Measurements from ENCODE around the gene GATM. TPM values are rescaled to one million over a fixed set of nuclear protein-coding genes. Genes with fewer than 3 reads are reported as not detected.

Gene GATM
- total and polyA plus RNA-seq, 2 of the 4 experiments (the other 2 are of a cell fraction) = 0.10 to 0.18 TPM

DNA sequence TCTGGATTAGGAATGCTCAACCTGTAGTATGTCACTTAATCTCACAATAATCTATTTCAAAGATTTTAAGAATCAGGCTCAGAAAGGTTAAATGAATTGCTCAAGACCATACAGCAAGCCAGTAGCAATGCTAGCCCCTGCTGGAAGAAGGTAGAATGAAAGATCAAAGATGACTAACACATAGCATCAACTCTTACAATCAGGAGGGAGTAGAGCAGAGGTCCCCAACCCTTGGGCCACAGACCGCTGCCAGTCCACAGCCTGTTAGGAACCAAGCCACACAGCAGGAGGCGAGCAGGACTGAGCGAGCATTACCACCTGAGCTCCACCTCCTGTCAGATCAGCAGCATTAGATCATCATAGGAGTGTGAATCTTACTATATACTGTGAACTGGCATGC lies 15.5 kb upstream of the GATM start:
- Histone ChIP-seq H3K4me2 (ENCODE audit: low read depth, low read length) (no peak overlapping the region), H2BK20ac (ENCODE audit: low read depth, low read length) (no peak overlapping the region), H4K8ac (ENCODE audit: low read depth in 2 of 2, low read length in 2 of 2) (no peak overlapping the region), H3K9me3 (ENCODE audit: control insufficient read depth, insufficient read depth, low read length) (no peaks in the 10 kb centered on the region), H2AFZ (replicated peaks; ENCODE audit: low read length, poor library complexity) (no peak overlapping the region), H3K4ac (ENCODE audit: low read depth, low read length) (no peak overlapping the region), H3K9ac (ENCODE audit: low read depth, low read length) (no peak overlapping the region), H2AK9ac (replicated peaks; ENCODE audit: low read depth, low read length, poor library complexity) (no peak overlapping the region), H4K20me1 (ENCODE audit: insufficient read depth, low read length) (no peaks in the 10 kb centered on the region), H4K91ac (ENCODE audit: insufficient read depth, low read depth, low read length) (no peak overlapping the region), H2AK5ac (ENCODE audit: low read depth, low read length) (no peak overlapping the region), H3K23ac (ENCODE audit: low read depth, low read length) (no peak overlapping the region), H3K27me3 (ENCODE audit: control insufficient read depth, insufficient read depth, low read length) (peaks cover 18% of the 10 kb centered on the region), H3K27ac (ENCODE audit: insufficient read depth, low read length) (no peak overlapping the region), H4K5ac (ENCODE audit: low read depth, low read length) (no peak overlapping the region), H3K4me3 (ENCODE audit: insufficient read depth, low read depth, low read length) (no peak overlapping the region), H3K9me1 (ENCODE audit: insufficient read depth, low read length) (no peaks in the 10 kb centered on the region), H3K36me3 (ENCODE audit: control insufficient read depth, insufficient read depth, low read length) (no peaks in the 10 kb centered on the region), H3K18ac (ENCODE audit: low read depth, low read length) (no peak overlapping the region), H2BK120ac (ENCODE audit: low read depth, low read length) (no peak overlapping the region), H3K4me1 (ENCODE audit: control insufficient read depth, insufficient read depth, low read length) (no peaks in the 10 kb centered on the region), H3K14ac (replicated peaks; ENCODE audit: low read depth, low read length) (no peak overlapping the region), H3K56ac (ENCODE audit: extremely low read depth, insufficient read depth, low read length) (no peak overlapping the region), H3K79me1 (ENCODE audit: low read depth in 1 of 2, low read length in 2 of 2) (no peaks in the 10 kb centered on the region), H2BK15ac (ENCODE audit: low read depth, low read length) (no peak overlapping the region), H2BK5ac (ENCODE audit: low read depth, low read length, poor library complexity, severe bottlenecking) (no peak overlapping the region)
- BruUV-seq (replicated peaks) = no TSS peak
- ChIA-PET POLR2A (ENCODE audit: unreplicated experiment) (no interaction called here), CTCF (interaction anchor here (0.6 kb wide), 1 partner anchor 166 kb away, joined by 6 read pairs; no protein-coding TSS in a partner anchor)
- dilution Hi-C loops (cut with HindIII; ENCODE audit: low sequenced_read_pairs, unreplicated experiment) (no loop called here), in situ Hi-C loops (cut with MboI; ENCODE audit: low sequenced_read_pairs) (no loop called here), intact Hi-C loops (cut with micrococcal nuclease) (no loop called here)
- ATAC-seq (ENCODE audit: low read depth) (no peak), DNase-seq (no peak)
- TF ChIP-seq, protein P1, sequence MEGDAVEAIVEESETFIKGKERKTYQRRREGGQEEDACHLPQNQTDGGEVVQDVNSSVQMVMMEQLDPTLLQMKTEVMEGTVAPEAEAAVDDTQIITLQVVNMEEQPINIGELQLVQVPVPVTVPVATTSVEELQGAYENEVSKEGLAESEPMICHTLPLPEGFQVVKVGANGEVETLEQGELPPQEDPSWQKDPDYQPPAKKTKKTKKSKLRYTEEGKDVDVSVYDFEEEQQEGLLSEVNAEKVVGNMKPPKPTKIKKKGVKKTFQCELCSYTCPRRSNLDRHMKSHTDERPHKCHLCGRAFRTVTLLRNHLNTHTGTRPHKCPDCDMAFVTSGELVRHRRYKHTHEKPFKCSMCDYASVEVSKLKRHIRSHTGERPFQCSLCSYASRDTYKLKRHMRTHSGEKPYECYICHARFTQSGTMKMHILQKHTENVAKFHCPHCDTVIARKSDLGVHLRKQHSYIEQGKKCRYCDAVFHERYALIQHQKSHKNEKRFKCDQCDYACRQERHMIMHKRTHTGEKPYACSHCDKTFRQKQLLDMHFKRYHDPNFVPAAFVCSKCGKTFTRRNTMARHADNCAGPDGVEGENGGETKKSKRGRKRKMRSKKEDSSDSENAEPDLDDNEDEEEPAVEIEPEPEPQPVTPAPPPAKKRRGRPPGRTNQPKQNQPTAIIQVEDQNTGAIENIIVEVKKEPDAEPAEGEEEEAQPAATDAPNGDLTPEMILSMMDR (conservative IDR thresholded peaks at IDR 0.05; ENCODE audit: low read depth, low read length) = 0 out of 2 replicates have a peak, but pooled peaks have one; percentile 9
- TF ChIP-seq SMC3 (IDR thresholded peaks at IDR 0.05; ENCODE audit: low read depth, low read length) = no peak
- WGBS, 2 experiments (ENCODE audit: extremely low coverage in 2 of 2, insufficient read length in 1 of 2) = no CpG with 5 or more reads among the region's 3 CpGs
